Stomach (tissue), 9 donors: ENCODE measurements around the gene CCDC138. TPM values are rescaled to one million over a fixed set of nuclear protein-coding genes. Genes with fewer than 3 reads are reported as not detected.

Source experiments
- DNase-seq, 2 donors: peaks; one replicate each; pipeline versions ENCODE4 v3.0.0 to v3.0.0-alpha.2; 2013 to 2019
- H3K27ac ChIP-seq, 5 donors: fragments of 200-600 bp in 4 of 5; sonication (generic) in 4 of 5; one replicate each; pipeline ENCODE4 v1.5.1; 2013 to 2019; ENCODE audit warnings: mild to moderate bottlenecking in 1 of 5, moderate library complexity in 1 of 5
- H3K27me3 ChIP-seq, 3 donors: fragments of 200-600 bp; sonication (generic); one replicate each; pipeline ENCODE4 v1.5.1; 2017 to 2019; ENCODE audit warnings: mixed run types in 1 of 3
- H3K36me3 ChIP-seq, 4 donors: fragments of 200-600 bp; sonication (generic); 1 replicate in 3 of 4; 2 replicates in 1 of 4; pipeline ENCODE4 v1.5.1; 2016 to 2019
- H3K4me1 ChIP-seq, 4 donors: fragments of 200-600 bp; sonication (generic); one replicate each; pipeline ENCODE4 v1.5.1; 2016 to 2019
- H3K4me3 ChIP-seq, 4 donors: fragments of 200-600 bp; sonication (generic) in 3 of 4; one replicate each; pipeline ENCODE4 v1.5.1; 2016 to 2019; ENCODE audit warnings: mild to moderate bottlenecking in 1 of 4
- H3K9me3 ChIP-seq, 4 donors: fragments of 200-600 bp; sonication (generic); one replicate each; pipeline ENCODE4 v1.5.1; 2016 to 2019
- CTCF ChIP-seq, 7 experiments: fragments of 450-650 bp in 4 of 7; fragments of 200-600 bp in 3 of 7; sonication (generic) in 3 of 7; IDR thresholded peaks; one replicate each; pipeline ENCODE4 v1.5.1; 2016 to 2019; ENCODE audit warnings: antibody characterized with exemption in 7 of 7, control low read depth in 2 of 7, mild to moderate bottlenecking in 1 of 7
- EP300 ChIP-seq: sonication (generic); formaldehyde crosslinking; IDR thresholded peaks from one replicate; pipeline ENCODE4 v1.6.1; 2017; ENCODE audit warnings: antibody characterized with exemption
- POLR2A ChIP-seq, 4 donors: fragments of 450-650 bp; IDR thresholded peaks; one replicate each; pipeline ENCODE4 v1.6.1; 2016; ENCODE audit warnings: antibody characterized with exemption in 4 of 4, control low read depth in 2 of 4, mild to moderate bottlenecking in 1 of 4, moderate library complexity in 1 of 4
- POLR2AphosphoS5 ChIP-seq, 3 donors: sonication (generic); formaldehyde crosslinking; IDR thresholded peaks; one replicate each; pipeline ENCODE4 v1.6.1; 2016; ENCODE audit warnings: antibody characterized with exemption in 3 of 3
- WGBS, 5 donors: extraction: QIAGEN DNeasy Blood & Tissue Kit in 3 of 5; methylation state at CpG; one replicate each; pipeline versions ENCODE4 v1.1.5 to v1.1.7; 2013 to 2018; 5-methylcytosine and 5-hydroxymethylcytosine counted together
- intact Hi-C: fragments of 100-400 bp; cut with DNase I; formaldehyde crosslinking; loops from one replicate; pipeline ENCODE4 v1.15.1; 2023; ENCODE audit warnings: low total_unique reads
- polyA plus RNA-seq, 3 donors: library from polyadenylated mRNA; stranded (reverse); fragments of 200-250 nt; gene quantifications; one replicate each; pipeline ENCODE4 v1.2.3, GENCODE V29; 2013
- total RNA-seq, 5 donors: library from RNA; depleted of rRNA; stranded (reverse); fragments of >200 nt; gene quantifications; one replicate each; pipeline versions ENCODE4 v1.1.0 to v1.2.3, GENCODE V29; 2014 to 2016
- donor health status: healthy with polysubstance abuse.
- donor health status: Bipolar disorder and iron deficiency.
- donor health status: healthy.

The CCDC138 gene
- total and polyA plus RNA-seq, 8 donors = 0.29 to 25.4 (median 1.9) TPM

GRCh38 chr2:108824316-108825070, 37.9 kb downstream of the CCDC138 start:
- Histone ChIP-seq H3K9me3 (peaks cover 0 to 23% (median 4%) of the 10 kb centered on the region in 4 donors), H3K36me3 (peaks cover 3 to 9% (median 7%) of the 10 kb centered on the region in 4 donors), H3K4me3 (no peak overlapping the region), H3K27ac (no peak overlapping the region), H3K27me3 (no peaks in the 10 kb centered on the region), H3K4me1 (peaks cover 0 to 19% (median 5%) of the 10 kb centered on the region in 4 donors)
- 66 to 89% (median 75%) methylated on average over 5 of the region's 5 CpGs for WGBS, 5 donors
- TF ChIP-seq POLR2AphosphoS5 (IDR thresholded peaks at IDR 0.05) = no peak
- TF ChIP-seq POLR2A (IDR thresholded peaks at IDR 0.05) = no peak
- TF ChIP-seq CTCF (IDR thresholded peaks at IDR 0.05) = no peak
- no peak for TF ChIP-seq EP300
- intact Hi-C loops = no loop called here
- no peak for DNase-seq

- H3K9me3 ChIP-seq = peaks cover 0 to 16% (median 1%) of the 10 kb centered on the region in 4 donors
- DNase-seq = no peak
- peaks cover 0 to 19% (median 5%) of the 10 kb centered on the region in 4 donors for H3K4me1 ChIP-seq
- intact Hi-C loops = no loop called here
- 14 to 40% (median 26%) methylated on average over 4 of the region's 4 CpGs for WGBS, 5 donors
- H3K36me3 ChIP-seq = peaks cover 0 to 3% (median under 1%) of the 10 kb centered on the region in 4 donors
- H3K27me3 ChIP-seq = no peaks in the 10 kb centered on the region
- no peak overlapping the region for H3K4me3 ChIP-seq
- TF ChIP-seq POLR2A (IDR thresholded peaks at IDR 0.05) = no peak
- peak in 1 of 3 donors; percentile 39 for TF ChIP-seq POLR2AphosphoS5 (IDR thresholded peaks at IDR 0.05)
- H3K27ac ChIP-seq = no peak overlapping the region
These were observed 38.7 kb downstream of the CCDC138 start for GRCh38 chr2:108825254-108825653.

- intact Hi-C loops = no loop called here
- Histone ChIP-seq H3K4me1 (peaks cover 0 to 19% (median 5%) of the 10 kb centered on the region in 4 donors), H3K27me3 (no peaks in the 10 kb centered on the region), H3K9me3 (peaks cover 0 to 11% (median 0%) of the 10 kb centered on the region in 4 donors), H3K4me3 (no peak overlapping the region), H3K27ac (no peak overlapping the region), H3K36me3 (peaks cover 0 to 3% (median 0%) of the 10 kb centered on the region in 4 donors)
- 41 to 79% (median 55%) methylated on average over 3 of the region's 3 CpGs for WGBS, 5 donors
- TF ChIP-seq CTCF (IDR thresholded peaks at IDR 0.05) (no peak), POLR2AphosphoS5 (IDR thresholded peaks at IDR 0.05) (no peak), POLR2A (IDR thresholded peaks at IDR 0.05) (no peak), EP300 (no peak)
- DNase-seq = no peak
These were observed 39.2 kb downstream of the CCDC138 start for GRCh38 chr2:108825736-108826135.

GRCh38 chr2:108829578-108830310, 43.2 kb downstream of the CCDC138 start:
- DNase-seq = no peak
- no peaks in the 10 kb centered on the region for H3K27me3 ChIP-seq
- no peak overlapping the region for H3K27ac ChIP-seq
- H3K4me1 ChIP-seq = peaks cover 0 to 18% (median 0%) of the 10 kb centered on the region in 4 donors
- TF ChIP-seq EP300 = no peak
- no peak for TF ChIP-seq POLR2AphosphoS5 (IDR thresholded peaks at IDR 0.05)
- no peak for TF ChIP-seq POLR2A (IDR thresholded peaks at IDR 0.05)
- TF ChIP-seq CTCF (IDR thresholded peaks at IDR 0.05) = no peak
- H3K4me3 ChIP-seq = no peak overlapping the region
- H3K9me3 ChIP-seq = no peaks in the 10 kb centered on the region
- intact Hi-C loops = no loop called here
- WGBS, 5 donors = 94 to 99% (median 94%) methylated on average over 4 of the region's 4 CpGs
- H3K36me3 ChIP-seq = no peaks in the 10 kb centered on the region
